CD4-positive, alpha-beta T cell treated with Interleukin-17A for 4 hours (primary cell): ENCODE data around the gene RTN3.

Experiments
- DNase-seq: peaks from one replicate; pipeline ENCODE4 v3.0.0-alpha.2; 2020; ENCODE audit warnings: mixed read lengths

RTN3 gene

GRCh38 chr11:63738720-63739360 is 57.5 kb downstream of the RTN3 start:
- peak; percentile 76 for DNase-seq

GRCh38 chr11:63745304-63746170 is 64.2 kb downstream of the RTN3 start:
- no peak for DNase-seq

- no peak for DNase-seq
Observed at GRCh38 chr11:63747011-63747410, 65.7 kb downstream of the RTN3 start.

GRCh38 chr11:63749624-63750023 is 68.3 kb downstream of the RTN3 start:
- DNase-seq, result no peak

- DNase-seq, result no peak
Observed at GRCh38 chr11:63756919-63757761, 75.8 kb downstream of the RTN3 start.

GRCh38 chr11:63760487-63761079 is 79.3 kb downstream of the RTN3 start:
- DNase-seq, result no peak

GRCh38 chr11:63761188-63761587 is 79.9 kb downstream of the RTN3 start:
- no peak for DNase-seq

GRCh38 chr11:63761931-63762653 is 80.8 kb downstream of the RTN3 start:
- DNase-seq, result no peak

GRCh38 chr11:63762654-63763495 is 81.6 kb downstream of the RTN3 start:
- DNase-seq, result no peak

GRCh38 chr11:63763496-63764339 is 82.4 kb downstream of the RTN3 start:
- DNase-seq, result no peak

- DNase-seq, result no peak
Observed at GRCh38 chr11:63764340-63764678, 83.0 kb downstream of the RTN3 start.

GRCh38 chr11:63764679-63765647 is 83.7 kb downstream of the RTN3 start:
- DNase-seq, result no peak

- DNase-seq, result no peak
Observed at GRCh38 chr11:63765688-63766241, 84.5 kb downstream of the RTN3 start.

- no peak for DNase-seq
Observed at GRCh38 chr11:63766531-63767235, 85.4 kb downstream of the RTN3 start.

GRCh38 chr11:63767267-63767564 is 85.9 kb downstream of the RTN3 start:
- no peak for DNase-seq

- peak; percentile 63 for DNase-seq
Observed at GRCh38 chr11:63767565-63768236, 86.4 kb downstream of the RTN3 start.

GRCh38 chr11:63768237-63769041 is 87.1 kb downstream of the RTN3 start, which contains the start of gene ZFTA:
Gene ZFTA, minus strand, starts transcription at chr11:63768775. Its CDS starts 153 bp downstream, at chr11:63768622.
- peak; percentile 72 for DNase-seq
